ENCODE results near the gene ZNF750.

ZNF750 gene

GRCh38 chr17:82839617-82840292 lies at the start of gene ZNF750:
Gene ZNF750, minus strand, starts transcription at chr17:82840022. Its CDS starts 7,568 bp downstream, at chr17:82832454.
- no peak within 1 kb of the TSS for H3K4me3 ChIP-seq (replicated peaks in 1 of 2; ENCODE audit: low read depth in 2 of 2, low read length in 2 of 2)

DNA sequence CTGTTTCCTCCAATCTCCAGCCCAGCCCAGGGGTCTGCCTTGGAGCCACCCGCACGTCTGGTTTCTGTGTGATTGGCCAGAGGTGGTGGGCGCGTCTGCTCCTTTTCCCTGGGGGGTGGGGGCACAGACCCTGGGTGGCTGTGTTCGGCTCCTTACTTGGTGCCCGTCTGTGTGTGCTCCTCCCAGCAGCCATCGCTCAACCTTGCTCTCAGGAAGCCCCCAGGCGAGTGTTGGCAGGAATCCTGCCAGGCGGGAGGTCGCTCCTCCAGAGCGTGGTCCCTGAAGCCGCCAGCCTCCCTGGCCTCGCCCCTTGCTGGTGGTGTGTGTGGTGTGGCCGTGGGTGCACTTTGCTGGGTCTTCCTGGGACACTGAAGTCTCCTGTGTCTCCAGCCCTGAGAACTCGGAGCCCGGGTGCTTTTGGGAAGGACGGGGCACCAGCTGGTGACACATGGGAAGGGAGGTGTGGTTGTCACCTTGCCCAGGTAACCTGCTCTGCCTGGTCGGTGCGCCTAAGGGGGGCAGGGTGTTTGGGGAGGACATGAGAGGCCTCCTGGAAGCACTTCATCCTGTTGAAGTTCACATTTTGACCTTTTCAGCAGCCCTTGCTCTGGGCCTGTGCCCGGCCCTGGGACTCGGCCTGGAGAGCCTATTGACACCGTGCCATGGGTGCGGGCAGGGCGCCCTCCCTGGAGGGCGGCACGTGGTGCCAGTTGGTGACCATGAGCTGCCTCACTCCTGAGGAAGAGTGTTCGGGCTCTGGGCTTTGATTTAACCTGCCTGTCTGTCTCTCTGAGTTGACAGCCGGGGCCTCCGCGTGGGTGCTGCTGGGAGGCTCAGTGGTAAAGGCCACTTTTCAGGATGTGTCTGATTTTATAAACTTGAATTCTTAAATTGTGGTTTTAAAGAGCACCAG lies 49.0 kb upstream of the ZNF750 start:
- DNase-seq (ENCODE audit: low read depth in 2 of 2) = no peak
- no peak for TF ChIP-seq CTCF (IDR thresholded peaks at IDR 0.05; ENCODE audit: low read depth, low read length)
- no peak overlapping the region for H3K4me3 ChIP-seq (replicated peaks in 1 of 2; ENCODE audit: low read depth in 2 of 2, low read length in 2 of 2)

More at GRCh38 chr17:82839617-82840292, at the start of gene ZNF750:
- no peak for TF ChIP-seq CTCF (IDR thresholded peaks at IDR 0.05; ENCODE audit: low read depth, low read length)
- no peak for DNase-seq (ENCODE audit: low read depth in 2 of 2)

GRCh38 chr17:82887255-82888164 lies 47.7 kb upstream of the ZNF750 start:
- no peak for DNase-seq (ENCODE audit: low read depth in 2 of 2)
- TF ChIP-seq CTCF (IDR thresholded peaks at IDR 0.05; ENCODE audit: low read depth, low read length) = no peak

GRCh38 chr17:82884970-82885353 lies 45.1 kb upstream of the ZNF750 start:
- no peak for TF ChIP-seq CTCF (IDR thresholded peaks at IDR 0.05; ENCODE audit: low read depth, low read length)
- DNase-seq (ENCODE audit: low read depth in 2 of 2) = no peak
- no peak overlapping the region for H3K4me3 ChIP-seq (replicated peaks in 1 of 2; ENCODE audit: low read depth in 2 of 2, low read length in 2 of 2)

More at GRCh38 chr17:82887255-82888164, 47.7 kb upstream of the ZNF750 start:
- no peak overlapping the region for H3K4me3 ChIP-seq (replicated peaks in 1 of 2; ENCODE audit: low read depth in 2 of 2, low read length in 2 of 2)

DNA sequence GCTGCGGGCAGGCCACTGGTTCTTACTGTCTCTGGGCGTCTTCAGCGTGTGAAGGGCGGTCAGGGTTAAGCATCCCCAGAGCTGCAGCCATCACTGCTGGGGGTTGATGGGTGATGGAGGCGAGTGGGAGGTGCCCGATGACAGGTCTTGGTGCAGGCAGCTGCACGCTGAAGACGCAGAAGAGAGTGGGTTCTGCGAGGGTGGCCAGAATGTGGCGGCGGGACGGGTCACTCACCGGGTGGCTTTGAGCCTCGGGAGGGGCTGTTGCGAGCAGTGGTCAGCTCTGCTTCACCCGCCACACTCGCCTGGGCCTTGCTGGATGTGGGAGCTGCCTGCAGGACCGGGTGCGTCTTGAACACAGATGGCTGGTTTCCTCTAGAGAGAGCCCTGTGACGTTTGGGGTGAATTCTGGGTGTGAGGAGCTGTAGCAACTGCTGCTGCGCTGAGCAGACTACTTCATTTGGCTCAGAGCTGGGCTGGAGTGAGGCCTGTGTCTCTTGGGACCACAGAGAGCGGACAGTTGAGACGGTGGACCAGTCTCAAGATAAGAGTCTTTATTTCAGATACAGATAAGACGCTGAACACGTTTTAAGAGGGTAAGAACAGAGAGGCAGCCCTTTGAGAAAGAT lies 44.6 kb upstream of the ZNF750 start:
- DNase-seq (ENCODE audit: low read depth in 2 of 2) = peak; percentile 15 to 21
- no peak overlapping the region for H3K4me3 ChIP-seq (replicated peaks in 1 of 2; ENCODE audit: low read depth in 2 of 2, low read length in 2 of 2)
- no peak for TF ChIP-seq CTCF (IDR thresholded peaks at IDR 0.05; ENCODE audit: low read depth, low read length)

Measured in cardiac fibroblast (primary cell).